ENCODE data around the gene FBXL15. TPM values are rescaled to one million over a fixed set of nuclear protein-coding genes. Genes with fewer than 3 reads are reported as not detected.

Gene FBXL15
- total and polyA plus RNA-seq, 2 of the 13 experiments (the other 11 are each of a cell fraction or from before 2014, with no cell fraction given), result 4.3 to 8.3 TPM

- TF ChIP-seq AHDC1 (CRISPR knock-in tag; IDR thresholded peaks at IDR 0.05; ENCODE audit: borderline replicate concordance) (no peak), SMYD3 (CRISPR knock-in tag; IDR thresholded peaks at IDR 0.05) (no peak), ZNF264 (CRISPR knock-in tag; IDR thresholded peaks at IDR 0.05) (no peak), THAP7 (CRISPR knock-in tag; IDR thresholded peaks at IDR 0.05) (no peak), REXO4 (CRISPR knock-in tag; IDR thresholded peaks at IDR 0.05; ENCODE audit: borderline replicate concordance) (no peak), THYN1 (CRISPR knock-in tag; IDR thresholded peaks at IDR 0.05; ENCODE audit: borderline replicate concordance, low read depth) (no peak), TIGD3 (CRISPR knock-in tag; IDR thresholded peaks at IDR 0.05; ENCODE audit: borderline replicate concordance) (no peak), ZIK1 (CRISPR knock-in tag; IDR thresholded peaks at IDR 0.05; ENCODE audit: borderline replicate concordance, low read depth) (peak; percentile 74; the same call in 1 of the 2 replicates), XBP1 (CRISPR knock-in tag; IDR thresholded peaks at IDR 0.05) (no peak), ZBTB44 (CRISPR knock-in tag; IDR thresholded peaks at IDR 0.05) (no peak), PRDM4 (CRISPR knock-in tag; IDR thresholded peaks at IDR 0.05; ENCODE audit: borderline replicate concordance) (no peak)
These were observed 11.7 kb downstream of the FBXL15 start, which contains the start of gene CUEDC2 (continued) for GRCh38 chr10:102432162-102432950.

Measured in HepG2 (cell line).